ENCODE data around the gene STUB1. TPM values are rescaled to one million over a fixed set of nuclear protein-coding genes. Genes with fewer than 3 reads are reported as not detected.

Gene STUB1
- total and polyA plus RNA-seq, 10 of the 15 experiments (the other 5 are each of a cell fraction or from before 2014, with no cell fraction given): 4.2 to 136 (median 67.1) TPM

DNA sequence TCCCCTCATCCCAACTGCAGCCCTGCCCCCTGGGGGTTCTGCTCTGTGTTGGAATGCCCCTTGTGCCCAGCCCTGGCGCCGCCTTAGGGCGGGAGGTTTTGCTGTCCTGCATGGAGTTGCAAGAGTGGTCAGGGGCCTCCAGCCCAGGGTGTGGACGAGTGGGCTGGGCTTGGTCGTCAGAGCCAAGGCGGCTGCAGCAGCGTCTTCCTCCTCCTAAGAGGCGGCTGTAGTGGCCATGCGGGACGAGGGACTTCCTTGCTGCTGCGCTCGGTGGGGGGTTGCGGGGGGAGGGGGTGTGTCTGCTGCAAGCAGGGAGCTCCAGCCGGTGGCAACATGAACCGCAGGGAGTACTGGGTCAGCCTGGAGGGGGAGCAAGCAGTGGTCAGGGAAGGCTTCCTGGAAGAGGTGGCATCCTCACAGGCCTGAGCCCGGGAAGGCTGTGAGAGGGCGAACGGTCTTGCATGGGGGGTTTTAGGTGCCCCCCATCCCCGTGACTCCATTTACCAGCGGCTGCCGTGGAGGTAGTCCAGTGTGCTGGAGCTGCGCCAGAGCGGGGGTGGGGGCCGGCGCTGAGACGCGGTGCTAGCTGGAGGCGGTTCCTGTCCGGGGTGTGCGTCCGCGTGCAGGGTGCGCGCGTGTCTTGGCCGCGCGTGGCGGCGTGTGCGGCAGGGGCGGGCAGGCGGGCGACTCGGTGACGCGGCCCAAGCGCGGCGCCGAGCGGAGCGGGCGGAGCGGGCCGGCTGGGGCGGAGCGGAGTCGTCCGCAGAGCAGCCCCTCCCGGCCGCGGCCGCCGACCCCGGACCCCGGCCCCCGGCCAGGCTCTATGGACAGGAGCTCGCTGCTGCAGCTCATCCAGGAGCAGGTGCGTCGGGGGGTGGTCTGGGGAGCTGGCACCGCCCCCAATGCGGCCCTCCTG lies 5.0 kb upstream of the STUB1 start, which contains the start of gene RHBDL1:
Gene RHBDL1, plus strand, starts transcription at position 704 of the 916 bp plus-strand sequence. Its CDS starts 120 bp downstream, at position 824.
- Histone ChIP-seq H3K4me2 (ENCODE audit: control insufficient read depth, insufficient read depth) (0 out of 2 replicates have a peak within 1 kb of the TSS, but pooled peaks have one; percentile 55), H3K9me3 (replicated peaks; ENCODE audit: control insufficient read depth, insufficient read depth, low read length) (no peaks in the 10 kb centered on the region), H2AFZ (ENCODE audit: control insufficient read depth, low read depth, low read length) (no peak within 1 kb of the TSS), H3K27me3 (replicated peaks in 1 of 2; ENCODE audit: control insufficient read depth in 2 of 2, insufficient read depth in 2 of 2, low read length in 1 of 2) (no peaks in the 10 kb centered on the region), H4K20me1 (ENCODE audit: control insufficient read depth, insufficient read depth) (no peaks in the 10 kb centered on the region; the same call in 1 of the 2 replicates), H3K4me1 (ENCODE audit: control insufficient read depth, insufficient read depth, low read length) (no peaks in the 10 kb centered on the region), H3K36me3 (ENCODE audit: control insufficient read depth in 2 of 2, insufficient read depth in 2 of 2, low read length in 1 of 2) (peaks cover 0 to 15% of the 10 kb centered on the region in 2 experiments; a peak in 3 of 4 replicates), H3K4me3 (no peak within 1 kb of the TSS), H3K9ac (ENCODE audit: control insufficient read depth, insufficient read depth, low read length) (no peak within 1 kb of the TSS), H3K27ac (ENCODE audit: control insufficient read depth, insufficient read depth) (no peak within 1 kb of the TSS), H3K79me2 (ENCODE audit: control insufficient read depth, insufficient read depth, low read length) (no peaks in the 10 kb centered on the region)
- no TSS peak for BruUV-seq (replicated peaks)
- POLR2A ChIA-PET: no interaction called here
- WGBS (ENCODE audit: insufficient coverage, insufficient replicate concordance, low lambda C conversion rate, missing lambda C conversion rate): 8% methylated on average over 56 of the region's 73 CpGs
- ATAC-seq: no peak
- DNase-seq (ENCODE audit: low read depth, low spot score): no peak
- RAD21 ChIA-PET (ENCODE audit: unreplicated experiment): interaction anchor here (0.8 kb wide), 1 partner anchor 39 kb away, joined by 3 read pairs; the partner anchor contains the start of gene METTL26
- CTCF ChIA-PET: no interaction called here
- intact Hi-C loops (cut with micrococcal nuclease; ENCODE audit: unreplicated experiment) (no loop called here), in situ Hi-C loops (cut with MboI) (no loop called here)
- no peak for FAIRE-seq
- SMC1A ChIA-PET (ENCODE audit: uncharacterized antibody, unreplicated experiment): no interaction called here
- TF ChIP-seq, protein P1, sequence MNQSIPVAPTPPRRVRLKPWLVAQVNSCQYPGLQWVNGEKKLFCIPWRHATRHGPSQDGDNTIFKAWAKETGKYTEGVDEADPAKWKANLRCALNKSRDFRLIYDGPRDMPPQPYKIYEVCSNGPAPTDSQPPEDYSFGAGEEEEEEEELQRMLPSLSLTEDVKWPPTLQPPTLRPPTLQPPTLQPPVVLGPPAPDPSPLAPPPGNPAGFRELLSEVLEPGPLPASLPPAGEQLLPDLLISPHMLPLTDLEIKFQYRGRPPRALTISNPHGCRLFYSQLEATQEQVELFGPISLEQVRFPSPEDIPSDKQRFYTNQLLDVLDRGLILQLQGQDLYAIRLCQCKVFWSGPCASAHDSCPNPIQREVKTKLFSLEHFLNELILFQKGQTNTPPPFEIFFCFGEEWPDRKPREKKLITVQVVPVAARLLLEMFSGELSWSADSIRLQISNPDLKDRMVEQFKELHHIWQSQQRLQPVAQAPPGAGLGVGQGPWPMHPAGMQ (IDR thresholded peaks at IDR 0.05; ENCODE audit: borderline replicate concordance): no peak
- TF ChIP-seq IKZF2 (IDR thresholded peaks at IDR 0.05) (no peak), LARP7 (IDR thresholded peaks at IDR 0.05) (0 out of 2 replicates have a peak, but pooled peaks have one; percentile 18), SPI1 (IDR thresholded peaks at IDR 0.05; ENCODE audit: borderline replicate concordance, insufficient read depth, low read depth, low read length) (no peak), ZNF384 (IDR thresholded peaks at IDR 0.05; ENCODE audit: borderline replicate concordance, low read depth, low read length) (no peak), CBX3 (IDR thresholded peaks at IDR 0.05; ENCODE audit: borderline replicate concordance, low read depth) (no peak), BACH1 (IDR thresholded peaks at IDR 0.05; ENCODE audit: borderline replicate concordance) (peak; percentile 85; the same call in 1 of the 2 replicates), MEF2A (IDR thresholded peaks at IDR 0.05; ENCODE audit: insufficient read depth, low read depth, low read length) (no peak)
- TF ChIP-seq, protein P2, sequence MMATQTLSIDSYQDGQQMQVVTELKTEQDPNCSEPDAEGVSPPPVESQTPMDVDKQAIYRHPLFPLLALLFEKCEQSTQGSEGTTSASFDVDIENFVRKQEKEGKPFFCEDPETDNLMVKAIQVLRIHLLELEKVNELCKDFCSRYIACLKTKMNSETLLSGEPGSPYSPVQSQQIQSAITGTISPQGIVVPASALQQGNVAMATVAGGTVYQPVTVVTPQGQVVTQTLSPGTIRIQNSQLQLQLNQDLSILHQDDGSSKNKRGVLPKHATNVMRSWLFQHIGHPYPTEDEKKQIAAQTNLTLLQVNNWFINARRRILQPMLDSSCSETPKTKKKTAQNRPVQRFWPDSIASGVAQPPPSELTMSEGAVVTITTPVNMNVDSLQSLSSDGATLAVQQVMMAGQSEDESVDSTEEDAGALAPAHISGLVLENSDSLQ (IDR thresholded peaks at IDR 0.05): no peak
- TF ChIP-seq, protein P3, sequence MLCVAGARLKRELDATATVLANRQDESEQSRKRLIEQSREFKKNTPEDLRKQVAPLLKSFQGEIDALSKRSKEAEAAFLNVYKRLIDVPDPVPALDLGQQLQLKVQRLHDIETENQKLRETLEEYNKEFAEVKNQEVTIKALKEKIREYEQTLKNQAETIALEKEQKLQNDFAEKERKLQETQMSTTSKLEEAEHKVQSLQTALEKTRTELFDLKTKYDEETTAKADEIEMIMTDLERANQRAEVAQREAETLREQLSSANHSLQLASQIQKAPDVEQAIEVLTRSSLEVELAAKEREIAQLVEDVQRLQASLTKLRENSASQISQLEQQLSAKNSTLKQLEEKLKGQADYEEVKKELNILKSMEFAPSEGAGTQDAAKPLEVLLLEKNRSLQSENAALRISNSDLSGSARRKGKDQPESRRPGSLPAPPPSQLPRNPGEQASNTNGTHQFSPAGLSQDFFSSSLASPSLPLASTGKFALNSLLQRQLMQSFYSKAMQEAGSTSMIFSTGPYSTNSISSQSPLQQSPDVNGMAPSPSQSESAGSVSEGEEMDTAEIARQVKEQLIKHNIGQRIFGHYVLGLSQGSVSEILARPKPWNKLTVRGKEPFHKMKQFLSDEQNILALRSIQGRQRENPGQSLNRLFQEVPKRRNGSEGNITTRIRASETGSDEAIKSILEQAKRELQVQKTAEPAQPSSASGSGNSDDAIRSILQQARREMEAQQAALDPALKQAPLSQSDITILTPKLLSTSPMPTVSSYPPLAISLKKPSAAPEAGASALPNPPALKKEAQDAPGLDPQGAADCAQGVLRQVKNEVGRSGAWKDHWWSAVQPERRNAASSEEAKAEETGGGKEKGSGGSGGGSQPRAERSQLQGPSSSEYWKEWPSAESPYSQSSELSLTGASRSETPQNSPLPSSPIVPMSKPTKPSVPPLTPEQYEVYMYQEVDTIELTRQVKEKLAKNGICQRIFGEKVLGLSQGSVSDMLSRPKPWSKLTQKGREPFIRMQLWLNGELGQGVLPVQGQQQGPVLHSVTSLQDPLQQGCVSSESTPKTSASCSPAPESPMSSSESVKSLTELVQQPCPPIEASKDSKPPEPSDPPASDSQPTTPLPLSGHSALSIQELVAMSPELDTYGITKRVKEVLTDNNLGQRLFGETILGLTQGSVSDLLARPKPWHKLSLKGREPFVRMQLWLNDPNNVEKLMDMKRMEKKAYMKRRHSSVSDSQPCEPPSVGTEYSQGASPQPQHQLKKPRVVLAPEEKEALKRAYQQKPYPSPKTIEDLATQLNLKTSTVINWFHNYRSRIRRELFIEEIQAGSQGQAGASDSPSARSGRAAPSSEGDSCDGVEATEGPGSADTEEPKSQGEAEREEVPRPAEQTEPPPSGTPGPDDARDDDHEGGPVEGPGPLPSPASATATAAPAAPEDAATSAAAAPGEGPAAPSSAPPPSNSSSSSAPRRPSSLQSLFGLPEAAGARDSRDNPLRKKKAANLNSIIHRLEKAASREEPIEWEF (IDR thresholded peaks at IDR 0.05; ENCODE audit: insufficient replicate concordance, low read depth, low read length): no peak
- TF ChIP-seq, protein P4, sequence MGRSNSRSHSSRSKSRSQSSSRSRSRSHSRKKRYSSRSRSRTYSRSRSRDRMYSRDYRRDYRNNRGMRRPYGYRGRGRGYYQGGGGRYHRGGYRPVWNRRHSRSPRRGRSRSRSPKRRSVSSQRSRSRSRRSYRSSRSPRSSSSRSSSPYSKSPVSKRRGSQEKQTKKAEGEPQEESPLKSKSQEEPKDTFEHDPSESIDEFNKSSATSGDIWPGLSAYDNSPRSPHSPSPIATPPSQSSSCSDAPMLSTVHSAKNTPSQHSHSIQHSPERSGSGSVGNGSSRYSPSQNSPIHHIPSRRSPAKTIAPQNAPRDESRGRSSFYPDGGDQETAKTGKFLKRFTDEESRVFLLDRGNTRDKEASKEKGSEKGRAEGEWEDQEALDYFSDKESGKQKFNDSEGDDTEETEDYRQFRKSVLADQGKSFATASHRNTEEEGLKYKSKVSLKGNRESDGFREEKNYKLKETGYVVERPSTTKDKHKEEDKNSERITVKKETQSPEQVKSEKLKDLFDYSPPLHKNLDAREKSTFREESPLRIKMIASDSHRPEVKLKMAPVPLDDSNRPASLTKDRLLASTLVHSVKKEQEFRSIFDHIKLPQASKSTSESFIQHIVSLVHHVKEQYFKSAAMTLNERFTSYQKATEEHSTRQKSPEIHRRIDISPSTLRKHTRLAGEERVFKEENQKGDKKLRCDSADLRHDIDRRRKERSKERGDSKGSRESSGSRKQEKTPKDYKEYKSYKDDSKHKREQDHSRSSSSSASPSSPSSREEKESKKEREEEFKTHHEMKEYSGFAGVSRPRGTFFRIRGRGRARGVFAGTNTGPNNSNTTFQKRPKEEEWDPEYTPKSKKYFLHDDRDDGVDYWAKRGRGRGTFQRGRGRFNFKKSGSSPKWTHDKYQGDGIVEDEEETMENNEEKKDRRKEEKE (IDR thresholded peaks at IDR 0.05): no peak
